Measurements from ENCODE around the gene BAG3.
A peak's percentile ranks its signal among the peaks of the same experiment; 100 is the strongest.

DNA sequence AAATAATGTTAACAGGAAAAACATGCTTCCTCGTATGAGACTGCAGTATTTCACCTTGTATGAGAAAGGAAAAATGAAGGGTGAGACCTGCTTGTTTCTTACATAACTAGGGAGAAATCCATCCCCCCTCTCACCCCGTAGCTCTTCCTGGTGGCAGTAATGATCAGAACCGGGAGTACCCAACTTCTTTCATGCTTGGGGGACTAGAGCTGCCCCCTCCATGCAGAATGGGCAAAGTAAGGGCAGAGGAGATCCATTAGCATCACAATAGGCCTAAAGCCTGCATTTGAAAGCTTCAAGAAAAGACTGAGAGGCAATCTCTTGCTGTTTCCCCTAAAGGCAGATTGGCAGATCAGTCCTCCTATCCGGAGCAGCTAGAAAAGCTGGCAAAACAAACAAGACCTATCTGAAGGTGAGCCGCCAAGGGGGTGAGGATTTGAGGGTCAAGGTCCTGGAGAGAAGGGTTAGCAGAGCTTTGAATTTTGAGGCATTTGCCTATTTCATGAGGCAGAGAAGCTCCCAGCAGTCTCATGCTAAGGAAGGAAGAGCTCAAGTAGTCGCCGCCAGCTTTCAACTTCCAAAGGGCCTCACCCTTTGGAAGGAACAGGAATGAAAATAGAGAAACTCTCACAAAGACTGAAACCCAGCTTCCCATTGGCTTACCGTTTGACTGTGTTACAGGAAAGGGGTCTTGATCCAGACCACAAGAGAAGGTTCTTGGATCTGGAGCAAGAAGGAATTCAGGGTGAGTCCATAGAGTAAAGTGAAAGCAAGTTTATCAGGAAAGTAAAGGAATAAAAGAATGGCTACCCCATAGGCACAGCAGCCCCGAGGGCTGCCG is 36.2 kb downstream of the BAG3 start:
- peak; percentile 32 for TF ChIP-seq NANOG (IDR thresholded peaks at IDR 0.05; ENCODE audit: insufficient read depth, low read depth, low read length, poor library complexity, severe bottlenecking)
- TF ChIP-seq RAD21 (IDR thresholded peaks at IDR 0.05 in 1 of 2, conservative IDR thresholded peaks at IDR 0.05 in 1 of 2; ENCODE audit: low read depth in 2 of 2, low read length in 2 of 2), result no peak
- no peak for TF ChIP-seq POLR2AphosphoS5 (IDR thresholded peaks at IDR 0.05; ENCODE audit: low read depth, low read length)
- TF ChIP-seq POLR2A (IDR thresholded peaks at IDR 0.05; ENCODE audit: control extremely low read depth in 1 of 2, low read depth in 2 of 2, low read length in 2 of 2), result peak; percentile 44 to 64
- no peak for TF ChIP-seq CTCF (IDR thresholded peaks at IDR 0.05; ENCODE audit: control extremely low read depth in 1 of 3, insufficient read depth in 1 of 3, low read depth in 1 of 3, low read length in 3 of 3)
- no peak for TF ChIP-seq ZNF274 (IDR thresholded peaks at IDR 0.05; ENCODE audit: borderline replicate concordance, extremely low read depth, low read length)
- TF ChIP-seq SRF (IDR thresholded peaks at IDR 0.05; ENCODE audit: low read depth, low read length), result no peak; the same call in 1 of the 2 replicates
- peak; percentile 36 for TF ChIP-seq JUND (IDR thresholded peaks at IDR 0.05; ENCODE audit: low read length)
- no peak for TF ChIP-seq EZH2 (IDR thresholded peaks at IDR 0.05; ENCODE audit: low read depth, low read length, severe bottlenecking)

Data from H1 (cell line).